ENCODE results near the gene RHOH. TPM values are rescaled to one million over a fixed set of nuclear protein-coding genes. Genes with fewer than 3 reads are reported as not detected.

The RHOH gene
- total and polyA plus RNA-seq, 9 donors, result 0.31 to 3.2 (median 0.98) TPM

- no peak for DNase-seq
- Histone ChIP-seq H3K36me3 (no peaks in the 10 kb centered on the region), H3K27ac (no peak overlapping the region), H3K27me3 (no peaks in the 10 kb centered on the region), H3K9me3 (no peaks in the 10 kb centered on the region), H3K4me3 (no peak overlapping the region), H3K4me1 (ENCODE audit: insufficient read depth) (no peaks in the 10 kb centered on the region)
- TF ChIP-seq POLR2A (IDR thresholded peaks at IDR 0.05) (no peak), EP300 (IDR thresholded peaks at IDR 0.05) (no peak), CTCF (IDR thresholded peaks at IDR 0.05) (no peak)
- 65 to 71% (median 66%) methylated on average over 9 of the region's 9 CpGs for WGBS, 3 donors
- intact Hi-C loops (cut with DNase I), result no loop called here
Observed at GRCh38 chr4:40254608-40255392, 58.0 kb downstream of the RHOH start.

GRCh38 chr4:40255393-40256281, 58.8 kb downstream of the RHOH start:
- H3K27ac ChIP-seq, result no peak overlapping the region
- intact Hi-C loops (cut with DNase I), result no loop called here
- 63 to 67% (median 65%) methylated on average over 3 of the region's 3 CpGs for WGBS, 3 donors
- no peak for DNase-seq
- H3K9me3 ChIP-seq, result no peaks in the 10 kb centered on the region
- H3K27me3 ChIP-seq, result no peaks in the 10 kb centered on the region
- TF ChIP-seq POLR2A (IDR thresholded peaks at IDR 0.05) (no peak), CTCF (IDR thresholded peaks at IDR 0.05) (no peak), EP300 (IDR thresholded peaks at IDR 0.05) (no peak)
- no peak overlapping the region for H3K4me3 ChIP-seq
- H3K36me3 ChIP-seq, result no peaks in the 10 kb centered on the region
- no peaks in the 10 kb centered on the region for H3K4me1 ChIP-seq (ENCODE audit: insufficient read depth)

GRCh38 chr4:40256329-40256728, 59.5 kb downstream of the RHOH start:
- DNase-seq, result no peak
- no peak for TF ChIP-seq CTCF (IDR thresholded peaks at IDR 0.05)
- Histone ChIP-seq H3K4me1 (ENCODE audit: insufficient read depth) (no peaks in the 10 kb centered on the region), H3K27ac (no peak overlapping the region), H3K4me3 (no peak overlapping the region), H3K27me3 (no peaks in the 10 kb centered on the region), H3K9me3 (no peaks in the 10 kb centered on the region), H3K36me3 (no peaks in the 10 kb centered on the region)
- intact Hi-C loops (cut with DNase I), result no loop called here
- WGBS, 3 donors, result 94 to 95% (median 95%) methylated on average over 5 of the region's 5 CpGs

GRCh38 chr4:40256817-40257216, 60.0 kb downstream of the RHOH start:
- no peak for TF ChIP-seq EP300 (IDR thresholded peaks at IDR 0.05)
- TF ChIP-seq POLR2A (IDR thresholded peaks at IDR 0.05), result no peak
- no peak for TF ChIP-seq CTCF (IDR thresholded peaks at IDR 0.05)
- intact Hi-C loops (cut with DNase I), result no loop called here
- Histone ChIP-seq H3K9me3 (no peaks in the 10 kb centered on the region), H3K4me1 (ENCODE audit: insufficient read depth) (no peaks in the 10 kb centered on the region), H3K27me3 (no peaks in the 10 kb centered on the region), H3K36me3 (no peaks in the 10 kb centered on the region), H3K27ac (no peak overlapping the region), H3K4me3 (no peak overlapping the region)
- 93 to 97% (median 95%) methylated on average over 3 of the region's 3 CpGs for WGBS, 3 donors
- no peak for DNase-seq

Data from ovary (tissue), 9 donors.